HUES48 (cell line): ENCODE results near the gene AGAP1.

Experiments
- H3K27ac ChIP-seq: one replicate; pipeline ENCODE4 v1.7.0; 2013; ENCODE audit warnings: low read depth, low read length, inconsistent platforms
- H3K27me3 ChIP-seq: 2 replicates; pipeline ENCODE4 v1.6.1; 2013; ENCODE audit warnings: mild to moderate bottlenecking, low read length; ENCODE audit not compliant: control insufficient read depth, insufficient read depth
- H3K36me3 ChIP-seq: 2 replicates; pipeline ENCODE4 v1.6.1; 2013; ENCODE audit warnings: low read length; ENCODE audit not compliant: control insufficient read depth, insufficient read depth
- H3K4me1 ChIP-seq: 2 replicates; pipeline ENCODE4 v1.6.1; 2013; ENCODE audit warnings: mild to moderate bottlenecking, low read length; ENCODE audit not compliant: control insufficient read depth, insufficient read depth
- H3K4me3 ChIP-seq: 2 replicates; pipeline ENCODE4 v1.5.1; 2013; ENCODE audit warnings: mild to moderate bottlenecking, low read depth, low read length
- H3K9ac ChIP-seq: 2 replicates; pipeline ENCODE4 v1.6.1; 2013; ENCODE audit warnings: mild to moderate bottlenecking, low read depth, low read length, moderate library complexity
- H3K9me3 ChIP-seq: 2 replicates; pipeline ENCODE4 v1.6.1; 2013; ENCODE audit warnings: low read length; ENCODE audit not compliant: control insufficient read depth, insufficient read depth

AGAP1 gene

GRCh38 chr2:235533616-235534385, 40.0 kb downstream of the AGAP1 start:
- Histone ChIP-seq H3K27me3 (no peaks in the 10 kb centered on the region), H3K27ac (no peak overlapping the region), H3K9ac (no peak overlapping the region), H3K9me3 (no peaks in the 10 kb centered on the region), H3K4me3 (no peak overlapping the region), H3K4me1 (no peaks in the 10 kb centered on the region; the same call in none of the 2 replicates), H3K36me3 (no peaks in the 10 kb centered on the region)

DNA sequence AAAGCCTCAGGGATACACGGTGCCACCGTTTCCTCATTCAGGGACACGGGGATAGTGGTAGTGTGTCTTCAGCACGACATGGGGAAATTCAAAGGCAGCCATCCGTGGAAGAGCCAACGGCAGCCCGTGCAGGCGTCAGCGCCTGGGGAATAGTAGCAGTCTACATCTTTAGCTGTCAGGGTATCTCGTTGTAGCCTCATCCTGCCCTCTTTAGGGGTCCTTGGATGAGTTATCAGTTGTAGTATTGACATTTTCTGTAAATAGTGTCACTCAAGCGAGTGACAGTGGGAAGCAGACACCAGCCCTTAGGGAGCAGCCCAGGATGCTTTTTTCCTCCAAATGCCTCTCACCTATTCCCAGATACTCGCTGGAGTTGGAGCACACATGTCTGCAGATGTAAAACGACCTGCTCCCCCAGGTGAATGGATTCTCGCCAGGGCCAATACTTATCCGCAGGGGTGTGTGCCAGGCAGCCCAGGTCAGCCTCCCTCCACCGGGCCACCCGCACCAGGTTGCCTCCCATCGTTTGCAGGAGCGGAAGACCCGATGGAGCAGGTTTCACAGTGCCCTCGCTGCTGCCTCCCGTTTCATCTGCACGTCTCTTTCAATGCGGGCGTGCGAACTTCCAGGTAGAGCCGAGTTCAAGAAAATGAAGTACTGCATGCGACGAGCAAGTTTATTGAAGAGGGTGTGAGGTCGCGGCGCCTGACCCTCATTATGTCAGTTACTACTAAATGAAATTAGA, 41.0 kb downstream of the AGAP1 start:
- Histone ChIP-seq H3K4me1 (no peaks in the 10 kb centered on the region; the same call in none of the 2 replicates), H3K27ac (no peak overlapping the region), H3K36me3 (no peaks in the 10 kb centered on the region), H3K9me3 (no peaks in the 10 kb centered on the region), H3K4me3 (no peak overlapping the region), H3K9ac (no peak overlapping the region), H3K27me3 (no peaks in the 10 kb centered on the region)

GRCh38 chr2:235535423-235536130, 41.7 kb downstream of the AGAP1 start:
- no peak overlapping the region for H3K9ac ChIP-seq
- no peak overlapping the region for H3K27ac ChIP-seq
- H3K4me1 ChIP-seq: no peaks in the 10 kb centered on the region; the same call in none of the 2 replicates
- no peaks in the 10 kb centered on the region for H3K9me3 ChIP-seq
- no peak overlapping the region for H3K4me3 ChIP-seq
- no peaks in the 10 kb centered on the region for H3K27me3 ChIP-seq
- H3K36me3 ChIP-seq: no peaks in the 10 kb centered on the region

DNA sequence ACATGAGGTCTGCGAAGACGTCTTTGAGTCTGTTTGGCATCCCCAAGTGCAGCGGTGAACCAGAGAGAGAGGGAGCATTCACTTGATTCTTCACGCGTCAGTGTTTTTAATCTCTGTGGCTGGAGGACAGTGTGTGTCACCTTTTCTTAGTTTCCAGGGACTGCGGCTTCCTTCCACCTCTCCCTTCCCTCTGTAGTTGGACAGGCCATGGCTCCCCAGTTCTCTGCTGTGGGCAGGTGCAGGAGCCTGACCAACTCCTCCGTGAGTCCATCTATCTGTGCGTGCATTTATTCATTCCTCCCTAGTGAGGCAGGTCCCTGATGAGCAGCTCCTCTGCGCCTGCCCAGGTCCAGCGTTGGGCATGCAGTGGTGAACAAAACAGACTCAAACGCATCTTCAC, 42.9 kb downstream of the AGAP1 start:
- no peaks in the 10 kb centered on the region for H3K27me3 ChIP-seq
- no peaks in the 10 kb centered on the region; the same call in none of the 2 replicates for H3K4me1 ChIP-seq
- no peak overlapping the region for H3K9ac ChIP-seq
- H3K27ac ChIP-seq: no peak overlapping the region
- no peaks in the 10 kb centered on the region for H3K36me3 ChIP-seq
- H3K9me3 ChIP-seq: no peaks in the 10 kb centered on the region
- H3K4me3 ChIP-seq: no peak overlapping the region

DNA sequence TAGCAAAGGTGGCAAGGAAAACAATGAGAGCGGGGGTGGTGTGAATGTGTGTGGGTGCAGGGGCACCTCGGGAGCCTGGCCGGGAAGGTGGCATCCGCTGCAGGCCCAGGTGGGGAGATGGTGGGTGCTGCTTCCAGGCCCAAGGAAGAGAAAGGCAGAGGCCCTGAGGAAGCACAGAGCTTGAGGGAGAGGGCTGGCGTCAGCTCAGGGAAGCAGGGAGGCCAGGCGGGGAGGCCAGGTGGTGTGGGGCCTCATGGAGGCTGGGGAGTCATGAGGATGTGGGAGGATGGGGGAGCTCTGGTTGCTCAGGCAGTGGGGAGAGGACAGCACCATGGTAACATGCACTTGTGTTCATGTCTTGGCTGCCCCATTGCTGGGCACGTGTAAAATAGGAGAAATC, 43.3 kb downstream of the AGAP1 start:
- H3K4me3 ChIP-seq: no peak overlapping the region
- H3K27ac ChIP-seq: no peak overlapping the region
- peaks cover 4% of the 10 kb centered on the region for H3K4me1 ChIP-seq
- H3K36me3 ChIP-seq: no peaks in the 10 kb centered on the region
- no peak overlapping the region for H3K9ac ChIP-seq
- H3K27me3 ChIP-seq: no peaks in the 10 kb centered on the region
- no peaks in the 10 kb centered on the region for H3K9me3 ChIP-seq

DNA sequence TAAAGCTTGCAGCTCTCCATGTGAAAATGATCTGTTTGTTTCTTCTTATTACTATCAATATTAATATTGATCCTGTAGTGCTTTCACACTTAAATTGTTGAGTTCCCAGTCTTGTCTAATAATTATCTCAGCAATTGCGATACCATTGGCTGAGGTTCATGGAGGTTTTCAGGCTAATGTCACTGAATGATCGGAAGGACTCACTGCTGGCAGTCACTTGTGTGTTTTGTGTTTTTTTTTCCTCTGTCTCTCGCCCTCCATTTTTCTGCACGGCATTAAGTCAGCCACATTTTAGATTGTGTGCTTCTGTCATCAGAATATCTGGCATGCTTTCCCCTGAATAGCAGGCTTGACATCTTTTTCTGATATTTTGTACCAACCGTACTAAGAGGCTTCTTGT, 43.7 kb downstream of the AGAP1 start:
- peaks cover 8% of the 10 kb centered on the region for H3K4me1 ChIP-seq
- H3K27me3 ChIP-seq: no peaks in the 10 kb centered on the region

DNA sequence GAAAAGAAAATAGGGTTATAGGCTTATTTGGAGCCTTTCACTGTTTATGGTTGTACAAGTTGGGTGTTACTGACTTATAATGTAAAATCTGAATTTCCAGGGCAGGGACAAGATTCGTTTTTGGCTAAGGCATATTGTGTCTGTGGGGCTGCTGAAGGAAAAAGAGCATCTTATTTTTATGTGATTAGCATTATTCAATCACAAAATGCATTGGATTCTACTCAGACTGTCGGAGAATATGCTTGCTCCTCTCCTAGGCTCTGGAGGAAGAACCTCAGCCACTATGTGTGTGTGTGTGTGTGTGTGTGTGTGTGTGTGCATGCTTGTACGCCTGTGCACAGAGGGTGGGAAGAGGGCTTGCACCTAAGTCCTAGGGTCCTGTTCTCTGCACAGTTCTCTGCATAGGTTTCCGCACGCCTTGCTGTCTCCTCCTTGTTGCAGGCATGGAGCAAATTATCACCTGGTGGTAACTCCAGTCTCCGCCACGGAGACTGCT, 44.3 kb downstream of the AGAP1 start:
- Histone ChIP-seq H3K9ac (no peak overlapping the region), H3K27ac (no peak overlapping the region), H3K4me3 (no peak overlapping the region), H3K27me3 (no peaks in the 10 kb centered on the region), H3K36me3 (no peaks in the 10 kb centered on the region), H3K9me3 (no peaks in the 10 kb centered on the region), H3K4me1 (peaks cover 12% of the 10 kb centered on the region)

More for the DNA sequence above, 43.7 kb downstream of the AGAP1 start:
- H3K36me3 ChIP-seq: no peaks in the 10 kb centered on the region
- no peak overlapping the region for H3K4me3 ChIP-seq
- no peak overlapping the region for H3K27ac ChIP-seq
- no peak overlapping the region for H3K9ac ChIP-seq
- no peaks in the 10 kb centered on the region for H3K9me3 ChIP-seq

GRCh38 chr2:235538981-235539380, 45.1 kb downstream of the AGAP1 start:
- Histone ChIP-seq H3K27me3 (no peaks in the 10 kb centered on the region), H3K27ac (no peak overlapping the region), H3K9ac (no peak overlapping the region), H3K4me1 (peaks cover 20% of the 10 kb centered on the region), H3K36me3 (no peaks in the 10 kb centered on the region), H3K9me3 (no peaks in the 10 kb centered on the region), H3K4me3 (no peak overlapping the region)

DNA sequence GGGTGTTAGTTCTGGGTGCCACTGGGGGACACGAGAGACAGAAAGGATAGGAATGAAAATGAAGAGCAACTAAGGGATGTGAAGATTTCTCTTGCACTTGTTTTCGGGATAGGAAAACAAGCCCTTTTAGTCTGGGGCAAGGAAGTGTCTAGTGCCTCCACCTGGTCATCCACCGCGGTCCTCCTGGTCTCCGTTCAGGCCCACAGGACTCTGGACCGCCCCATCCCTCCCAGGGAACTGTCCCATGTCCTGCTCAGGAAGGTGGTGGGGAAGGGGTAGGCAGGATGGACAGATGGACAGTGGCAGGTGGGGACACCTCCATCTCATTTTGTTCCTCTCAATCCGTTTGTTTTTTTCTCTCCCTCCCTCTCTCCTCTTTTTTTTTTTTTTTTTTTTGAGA, 45.9 kb downstream of the AGAP1 start:
- Histone ChIP-seq H3K27ac (no peak overlapping the region), H3K4me3 (no peak overlapping the region), H3K27me3 (no peaks in the 10 kb centered on the region), H3K9me3 (no peaks in the 10 kb centered on the region), H3K9ac (no peak overlapping the region), H3K36me3 (no peaks in the 10 kb centered on the region), H3K4me1 (peaks cover 27% of the 10 kb centered on the region)

- H3K27ac ChIP-seq: no peak overlapping the region
- H3K36me3 ChIP-seq: no peaks in the 10 kb centered on the region
- H3K9ac ChIP-seq: no peak overlapping the region
- H3K4me3 ChIP-seq: no peak overlapping the region
- no peaks in the 10 kb centered on the region for H3K27me3 ChIP-seq
- peaks cover 29% of the 10 kb centered on the region for H3K4me1 ChIP-seq
- H3K9me3 ChIP-seq: no peaks in the 10 kb centered on the region
Measured at GRCh38 chr2:235541016-235541415, 47.2 kb downstream of the AGAP1 start.
